ENCODE data around the gene NPAT. TPM values are rescaled to one million over a fixed set of nuclear protein-coding genes. Genes with fewer than 3 reads are reported as not detected.

Gene NPAT
- 12.9 and 17.6 TPM in 2 replicates for total RNA-seq

DNA sequence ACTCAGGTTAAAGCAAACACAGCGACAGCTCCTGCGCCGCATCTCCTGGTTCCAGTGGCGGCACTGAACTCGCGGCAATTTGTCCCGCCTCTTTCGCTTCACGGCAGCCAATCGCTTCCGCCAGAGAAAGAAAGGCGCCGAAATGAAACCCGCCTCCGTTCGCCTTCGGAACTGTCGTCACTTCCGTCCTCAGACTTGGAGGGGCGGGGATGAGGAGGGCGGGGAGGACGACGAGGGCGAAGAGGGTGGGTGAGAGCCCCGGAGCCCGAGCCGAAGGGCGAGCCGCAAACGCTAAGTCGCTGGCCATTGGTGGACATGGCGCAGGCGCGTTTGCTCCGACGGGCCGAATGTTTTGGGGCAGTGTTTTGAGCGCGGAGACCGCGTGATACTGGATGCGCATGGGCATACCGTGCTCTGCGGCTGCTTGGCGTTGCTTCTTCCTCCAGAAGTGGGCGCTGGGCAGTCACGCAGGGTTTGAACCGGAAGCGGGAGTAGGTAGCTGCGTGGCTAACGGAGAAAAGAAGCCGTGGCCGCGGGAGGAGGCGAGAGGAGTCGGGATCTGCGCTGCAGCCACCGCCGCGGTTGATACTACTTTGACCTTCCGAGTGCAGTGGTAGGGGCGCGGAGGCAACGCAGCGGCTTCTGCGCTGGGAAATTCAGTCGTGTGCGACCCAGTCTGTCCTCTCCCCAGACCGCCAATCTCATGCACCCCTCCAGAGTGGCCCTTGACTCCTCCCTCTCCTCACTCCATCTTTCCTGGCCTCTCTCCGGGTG, at the start of gene NPAT, which contains the start of gene ATM:
Gene NPAT, minus strand, starts transcription at position 65 of the 774 bp plus-strand sequence. CDS start 102 bp downstream, outside the sequence.
Gene ATM, plus strand, starts transcription at position 494 of the 774 bp plus-strand sequence. CDS start 4,558 bp downstream, outside the sequence.

DNA sequence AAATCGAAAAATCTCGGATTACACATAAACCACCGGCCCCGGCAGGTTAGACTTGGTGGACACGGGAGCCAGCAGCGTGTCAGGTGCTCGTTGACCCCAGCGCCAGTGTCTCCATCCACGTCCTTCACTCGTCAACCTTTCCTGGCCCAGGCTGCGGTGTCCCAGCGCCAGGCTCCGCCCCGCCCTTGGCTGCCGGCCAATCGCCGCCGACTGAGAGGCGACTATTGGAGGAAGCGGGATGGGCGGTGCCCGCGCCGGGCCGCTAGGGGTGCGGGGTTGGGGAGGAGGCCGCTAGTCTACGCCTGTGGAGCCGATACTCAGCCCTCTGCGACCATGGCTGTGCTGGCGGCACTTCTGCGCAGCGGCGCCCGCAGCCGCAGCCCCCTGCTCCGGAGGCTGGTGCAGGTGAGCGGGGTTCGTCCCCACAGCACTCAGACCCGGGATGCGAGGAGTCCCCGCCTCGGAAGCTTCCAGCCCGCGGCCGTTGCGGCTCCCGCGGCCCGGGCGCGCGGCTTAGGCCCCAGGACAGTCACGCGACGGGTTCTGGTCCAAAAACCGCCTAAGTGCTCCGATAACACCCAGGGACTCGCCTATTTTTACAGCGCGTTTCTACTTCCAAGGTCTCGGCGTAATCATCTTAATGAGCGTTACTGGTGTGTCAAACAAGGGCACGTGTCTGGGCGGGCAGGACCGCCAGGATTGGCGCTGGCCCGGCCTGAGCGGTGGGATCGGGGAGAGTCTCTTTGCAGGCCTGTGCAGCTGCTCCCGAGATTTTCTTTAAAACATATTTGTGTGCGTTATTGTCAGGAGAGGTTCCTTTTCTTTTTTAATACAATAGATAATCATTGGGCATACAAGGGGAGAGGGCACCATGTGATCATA, 100.9 kb downstream of the NPAT start, which contains the start of gene ACAT1:
Gene ACAT1, plus strand, starts transcription at position 294 of the 882 bp plus-strand sequence. Its CDS starts 40 bp downstream, at position 334.

Small RNAs within 50 kb of the gene (small RNA-seq; reads per million reads assigned to genes)
- gene RF00019, result not detected

Other genes with a start within 250 kb of the NPAT start
- 29.0 and 34.4 TPM in 2 replicates for gene CUL5, start 213.7 kb downstream of the NPAT start, total RNA-seq
- gene ACAT1, start 101.1 kb downstream of the NPAT start, total RNA-seq, result 69.8 and 90.0 TPM in 2 replicates
- gene ATM, start 429 bp upstream of the NPAT start, total RNA-seq, result 111 and 117 TPM in 2 replicates
- gene C11orf65, start 244.9 kb upstream of the NPAT start, total RNA-seq, result 0.39 and 1.8 TPM in 2 replicates

Measured in subcutaneous preadipocyte (primary cell).